ENCODE results near the gene B2M.
A peak's percentile ranks its signal among the peaks of the same experiment; 100 is the strongest.
"Not testable (repeated sequence)": the region's sequence is repeated elsewhere in the genome, so short reads cannot be mapped to it uniquely, and the experiment has no call there.

B2M gene

GRCh38 chr15:44697014-44697413 lies 14.3 kb upstream of the B2M start:
- H3K27ac ChIP-seq (ENCODE audit: low read depth, low read length) = no peak overlapping the region
- no peak overlapping the region for H3K4me3 ChIP-seq (ENCODE audit: low read depth in 1 of 2, low read length in 2 of 2)
- no peaks in the 10 kb centered on the region for H3K9me3 ChIP-seq (ENCODE audit: control insufficient read depth in 1 of 2, low read length in 2 of 2)
- no peaks in the 10 kb centered on the region for H3K36me3 ChIP-seq (ENCODE audit: control insufficient read depth in 1 of 2, insufficient read depth in 2 of 2, low read length in 2 of 2)
- no peak overlapping the region for H3K9ac ChIP-seq (ENCODE audit: low read depth in 1 of 2, low read length in 2 of 2)
- no peaks in the 10 kb centered on the region for H3K27me3 ChIP-seq (ENCODE audit: control insufficient read depth in 1 of 2, insufficient read depth in 2 of 2, low read length in 2 of 2)
- H3K4me1 ChIP-seq (ENCODE audit: control insufficient read depth in 1 of 2, insufficient read depth in 2 of 2, low read length in 2 of 2) = no peaks in the 10 kb centered on the region

DNA sequence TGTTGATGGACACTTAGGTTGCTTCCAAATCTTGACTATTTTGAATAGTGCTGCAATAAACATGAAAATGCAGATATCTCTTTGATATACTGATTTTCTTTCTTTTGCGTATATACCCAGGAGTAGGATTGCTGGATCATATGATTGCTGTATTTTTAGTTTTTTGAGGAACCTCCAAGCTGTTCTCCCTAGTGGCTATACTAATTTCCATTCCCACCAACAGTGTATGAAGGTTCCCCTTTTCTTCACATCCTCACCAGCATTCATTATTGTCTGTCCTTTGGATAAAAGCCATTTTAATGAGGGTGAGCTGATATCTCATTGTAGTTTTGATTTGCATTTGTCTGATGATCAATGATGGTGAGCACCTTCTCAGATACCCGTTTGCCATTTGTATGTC lies 12.7 kb upstream of the B2M start:
- H3K4me3 ChIP-seq (ENCODE audit: low read depth in 1 of 2, low read length in 2 of 2) = no peak overlapping the region

GRCh38 chr15:44700676-44701075 lies 10.6 kb upstream of the B2M start:
- not testable (repeated sequence) for H3K36me3 ChIP-seq (ENCODE audit: control insufficient read depth in 1 of 2, insufficient read depth in 2 of 2, low read length in 2 of 2); H3K27me3 ChIP-seq (ENCODE audit: control insufficient read depth in 1 of 2, insufficient read depth in 2 of 2, low read length in 2 of 2); H3K9me3 ChIP-seq (ENCODE audit: control insufficient read depth in 1 of 2, low read length in 2 of 2); H3K27ac ChIP-seq (ENCODE audit: low read depth, low read length); H3K4me1 ChIP-seq (ENCODE audit: control insufficient read depth in 1 of 2, insufficient read depth in 2 of 2, low read length in 2 of 2); H3K4me3 ChIP-seq (ENCODE audit: low read depth in 1 of 2, low read length in 2 of 2); H3K9ac ChIP-seq (ENCODE audit: low read depth in 1 of 2, low read length in 2 of 2)

More for the DNA sequence above, 12.7 kb upstream of the B2M start:
- H3K9ac ChIP-seq (ENCODE audit: low read depth in 1 of 2, low read length in 2 of 2) = no peak overlapping the region
- H3K36me3 ChIP-seq (ENCODE audit: control insufficient read depth in 1 of 2, insufficient read depth in 2 of 2, low read length in 2 of 2) = no peaks in the 10 kb centered on the region
- no peaks in the 10 kb centered on the region for H3K9me3 ChIP-seq (ENCODE audit: control insufficient read depth in 1 of 2, low read length in 2 of 2)
- no peaks in the 10 kb centered on the region for H3K4me1 ChIP-seq (ENCODE audit: control insufficient read depth in 1 of 2, insufficient read depth in 2 of 2, low read length in 2 of 2)
- H3K27ac ChIP-seq (ENCODE audit: low read depth, low read length) = no peak overlapping the region
- no peaks in the 10 kb centered on the region for H3K27me3 ChIP-seq (ENCODE audit: control insufficient read depth in 1 of 2, insufficient read depth in 2 of 2, low read length in 2 of 2)

GRCh38 chr15:44705986-44706385 lies 5.3 kb upstream of the B2M start:
- H3K4me3 ChIP-seq (ENCODE audit: low read depth in 1 of 2, low read length in 2 of 2) = no peak overlapping the region
- no peaks in the 10 kb centered on the region for H3K9me3 ChIP-seq (ENCODE audit: control insufficient read depth in 1 of 2, low read length in 2 of 2)
- H3K27ac ChIP-seq (ENCODE audit: low read depth, low read length) = no peak overlapping the region
- H3K4me1 ChIP-seq (ENCODE audit: control insufficient read depth in 1 of 2, insufficient read depth in 2 of 2, low read length in 2 of 2) = peaks cover 14 to 25% of the 10 kb centered on the region in 2 donors
- no peaks in the 10 kb centered on the region for H3K36me3 ChIP-seq (ENCODE audit: control insufficient read depth in 1 of 2, insufficient read depth in 2 of 2, low read length in 2 of 2)
- no peak overlapping the region for H3K9ac ChIP-seq (ENCODE audit: low read depth in 1 of 2, low read length in 2 of 2)
- H3K27me3 ChIP-seq (ENCODE audit: control insufficient read depth in 1 of 2, insufficient read depth in 2 of 2, low read length in 2 of 2) = no peaks in the 10 kb centered on the region

- Histone ChIP-seq H3K27me3 (ENCODE audit: control insufficient read depth in 1 of 2, insufficient read depth in 2 of 2, low read length in 2 of 2) (no peaks in the 10 kb centered on the region), H3K9ac (ENCODE audit: low read depth in 1 of 2, low read length in 2 of 2) (peak overlapping the region in 1 of 2 donors; percentile 31), H3K4me3 (ENCODE audit: low read depth in 1 of 2, low read length in 2 of 2) (no peak overlapping the region), H3K36me3 (ENCODE audit: control insufficient read depth in 1 of 2, insufficient read depth in 2 of 2, low read length in 2 of 2) (no peaks in the 10 kb centered on the region), H3K4me1 (ENCODE audit: control insufficient read depth in 1 of 2, insufficient read depth in 2 of 2, low read length in 2 of 2) (peaks cover 14 to 25% of the 10 kb centered on the region in 2 donors), H3K27ac (ENCODE audit: low read depth, low read length) (no peak overlapping the region), H3K9me3 (ENCODE audit: control insufficient read depth in 1 of 2, low read length in 2 of 2) (no peaks in the 10 kb centered on the region)
Observed at GRCh38 chr15:44706401-44706800, 4.9 kb upstream of the B2M start.

DNA sequence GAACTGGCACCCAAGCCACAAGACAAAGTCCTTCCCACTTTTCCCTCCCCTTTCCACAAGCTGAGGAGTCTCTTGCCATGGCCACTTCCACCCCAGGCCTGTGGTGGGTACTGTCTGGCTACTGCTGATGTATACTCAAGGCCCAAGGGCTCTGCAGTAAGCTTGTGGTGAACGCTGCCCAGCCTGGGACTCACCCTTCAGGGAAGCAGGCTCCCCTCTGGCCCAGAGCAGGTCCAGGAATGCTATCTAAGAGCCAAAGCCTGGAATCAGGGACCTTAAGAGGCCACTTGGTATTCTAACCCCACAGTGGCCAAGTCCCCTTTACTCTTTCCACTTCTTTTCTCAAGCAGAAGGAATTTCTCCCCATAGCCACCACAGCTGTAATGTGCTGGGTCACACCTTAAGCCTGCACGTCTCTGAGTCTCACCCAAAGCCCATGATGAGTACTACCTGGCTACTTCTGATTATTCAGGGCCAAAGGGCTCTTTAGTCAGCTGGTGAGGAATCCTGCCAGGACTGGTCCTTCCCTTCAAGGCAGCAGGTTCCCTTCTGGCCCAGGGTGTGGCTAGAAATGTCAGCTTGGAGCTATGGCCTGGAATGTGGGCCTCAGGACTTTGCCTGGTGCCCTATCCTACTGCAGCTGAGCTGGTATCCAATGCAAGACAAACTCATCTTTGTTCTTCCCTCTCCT lies 4.2 kb upstream of the B2M start:
- H3K27me3 ChIP-seq (ENCODE audit: control insufficient read depth in 1 of 2, insufficient read depth in 2 of 2, low read length in 2 of 2) = no peaks in the 10 kb centered on the region
- peak overlapping the region; percentile 49 for H3K27ac ChIP-seq (ENCODE audit: low read depth, low read length)
- peaks cover 14 to 25% of the 10 kb centered on the region in 2 donors for H3K4me1 ChIP-seq (ENCODE audit: control insufficient read depth in 1 of 2, insufficient read depth in 2 of 2, low read length in 2 of 2)
- no peaks in the 10 kb centered on the region for H3K36me3 ChIP-seq (ENCODE audit: control insufficient read depth in 1 of 2, insufficient read depth in 2 of 2, low read length in 2 of 2)
- H3K9ac ChIP-seq (ENCODE audit: low read depth in 1 of 2, low read length in 2 of 2) = peak overlapping the region; percentile 0 to 31
- H3K9me3 ChIP-seq (ENCODE audit: control insufficient read depth in 1 of 2, low read length in 2 of 2) = no peaks in the 10 kb centered on the region
- no peak overlapping the region for H3K4me3 ChIP-seq (ENCODE audit: low read depth in 1 of 2, low read length in 2 of 2)

DNA sequence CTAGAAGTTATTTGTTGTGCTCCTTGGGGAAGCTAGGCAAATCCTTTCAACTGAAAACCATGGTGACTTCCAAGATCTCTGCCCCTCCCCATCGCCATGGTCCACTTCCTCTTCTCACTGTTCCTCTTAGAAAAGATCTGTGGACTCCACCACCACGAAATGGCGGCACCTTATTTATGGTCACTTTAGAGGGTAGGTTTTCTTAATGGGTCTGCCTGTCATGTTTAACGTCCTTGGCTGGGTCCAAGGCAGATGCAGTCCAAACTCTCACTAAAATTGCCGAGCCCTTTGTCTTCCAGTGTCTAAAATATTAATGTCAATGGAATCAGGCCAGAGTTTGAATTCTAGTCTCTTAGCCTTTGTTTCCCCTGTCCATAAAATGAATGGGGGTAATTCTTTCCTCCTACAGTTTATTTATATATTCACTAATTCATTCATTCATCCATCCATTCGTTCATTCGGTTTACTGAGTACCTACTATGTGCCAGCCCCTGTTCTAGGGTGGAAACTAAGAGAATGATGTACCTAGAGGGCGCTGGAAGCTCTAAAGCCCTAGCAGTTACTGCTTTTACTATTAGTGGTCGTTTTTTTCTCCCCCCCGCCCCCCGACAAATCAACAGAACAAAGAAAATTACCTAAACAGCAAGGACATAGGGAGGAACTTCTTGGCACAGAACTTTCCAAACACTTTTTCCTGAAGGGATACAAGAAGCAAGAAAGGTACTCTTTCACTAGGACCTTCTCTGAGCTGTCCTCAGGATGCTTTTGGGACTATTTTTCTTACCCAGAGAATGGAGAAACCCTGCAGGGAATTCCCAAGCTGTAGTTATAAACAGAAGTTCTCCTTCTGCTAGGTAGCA lies 851 bp upstream of the B2M start:
- Histone ChIP-seq H3K9ac (ENCODE audit: low read depth in 1 of 2, low read length in 2 of 2) (peak overlapping the region; percentile 98 to 100), H3K9me3 (ENCODE audit: control insufficient read depth in 1 of 2, low read length in 2 of 2) (no peaks in the 10 kb centered on the region), H3K4me3 (ENCODE audit: low read depth in 1 of 2, low read length in 2 of 2) (peak overlapping the region; percentile 87 to 88), H3K27ac (ENCODE audit: low read depth, low read length) (peak overlapping the region; percentile 96), H3K4me1 (ENCODE audit: control insufficient read depth in 1 of 2, insufficient read depth in 2 of 2, low read length in 2 of 2) (peaks cover 25 to 38% of the 10 kb centered on the region in 2 donors), H3K36me3 (ENCODE audit: control insufficient read depth in 1 of 2, insufficient read depth in 2 of 2, low read length in 2 of 2) (peaks cover 6 to 12% of the 10 kb centered on the region in 2 donors), H3K27me3 (ENCODE audit: control insufficient read depth in 1 of 2, insufficient read depth in 2 of 2, low read length in 2 of 2) (no peaks in the 10 kb centered on the region)

DNA sequence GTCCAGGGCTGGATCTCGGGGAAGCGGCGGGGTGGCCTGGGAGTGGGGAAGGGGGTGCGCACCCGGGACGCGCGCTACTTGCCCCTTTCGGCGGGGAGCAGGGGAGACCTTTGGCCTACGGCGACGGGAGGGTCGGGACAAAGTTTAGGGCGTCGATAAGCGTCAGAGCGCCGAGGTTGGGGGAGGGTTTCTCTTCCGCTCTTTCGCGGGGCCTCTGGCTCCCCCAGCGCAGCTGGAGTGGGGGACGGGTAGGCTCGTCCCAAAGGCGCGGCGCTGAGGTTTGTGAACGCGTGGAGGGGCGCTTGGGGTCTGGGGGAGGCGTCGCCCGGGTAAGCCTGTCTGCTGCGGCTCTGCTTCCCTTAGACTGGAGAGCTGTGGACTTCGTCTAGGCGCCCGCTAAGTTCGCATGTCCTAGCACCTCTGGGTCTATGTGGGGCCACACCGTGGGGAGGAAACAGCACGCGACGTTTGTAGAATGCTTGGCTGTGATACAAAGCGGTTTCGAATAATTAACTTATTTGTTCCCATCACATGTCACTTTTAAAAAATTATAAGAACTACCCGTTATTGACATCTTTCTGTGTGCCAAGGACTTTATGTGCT lies 527 bp downstream of the B2M start:
- peak overlapping the region; percentile 87 to 88 for H3K4me3 ChIP-seq (ENCODE audit: low read depth in 1 of 2, low read length in 2 of 2)
- peak overlapping the region; percentile 100 for H3K27ac ChIP-seq (ENCODE audit: low read depth, low read length)

GRCh38 chr15:44712346-44713005 lies 1.2 kb downstream of the B2M start:
- Histone ChIP-seq H3K27me3 (ENCODE audit: control insufficient read depth in 1 of 2, insufficient read depth in 2 of 2, low read length in 2 of 2) (no peaks in the 10 kb centered on the region), H3K9ac (ENCODE audit: low read depth in 1 of 2, low read length in 2 of 2) (peak overlapping the region; percentile 98 to 100), H3K9me3 (ENCODE audit: control insufficient read depth in 1 of 2, low read length in 2 of 2) (no peaks in the 10 kb centered on the region), H3K27ac (ENCODE audit: low read depth, low read length) (peak overlapping the region; percentile 100), H3K36me3 (ENCODE audit: control insufficient read depth in 1 of 2, insufficient read depth in 2 of 2, low read length in 2 of 2) (peaks cover 27 to 32% of the 10 kb centered on the region in 2 donors), H3K4me3 (ENCODE audit: low read depth in 1 of 2, low read length in 2 of 2) (peak overlapping the region; percentile 87 to 88), H3K4me1 (ENCODE audit: control insufficient read depth in 1 of 2, insufficient read depth in 2 of 2, low read length in 2 of 2) (peaks cover 27 to 40% of the 10 kb centered on the region in 2 donors)

More for the DNA sequence above, 527 bp downstream of the B2M start:
- no peaks in the 10 kb centered on the region for H3K9me3 ChIP-seq (ENCODE audit: control insufficient read depth in 1 of 2, low read length in 2 of 2)
- H3K36me3 ChIP-seq (ENCODE audit: control insufficient read depth in 1 of 2, insufficient read depth in 2 of 2, low read length in 2 of 2) = peaks cover 20 to 25% of the 10 kb centered on the region in 2 donors
- peaks cover 28 to 44% of the 10 kb centered on the region in 2 donors for H3K4me1 ChIP-seq (ENCODE audit: control insufficient read depth in 1 of 2, insufficient read depth in 2 of 2, low read length in 2 of 2)
- H3K9ac ChIP-seq (ENCODE audit: low read depth in 1 of 2, low read length in 2 of 2) = peak overlapping the region; percentile 98 to 100
- no peaks in the 10 kb centered on the region for H3K27me3 ChIP-seq (ENCODE audit: control insufficient read depth in 1 of 2, insufficient read depth in 2 of 2, low read length in 2 of 2)

All from duodenal mucosa (tissue), 2 donors.